ENCODE results near the gene TCF12. TPM values are rescaled to one million over a fixed set of nuclear protein-coding genes. Genes with fewer than 3 reads are reported as not detected.

The TCF12 gene
- total RNA-seq, 1 experiment from 2014 or later: 76.7 TPM

GRCh38 chr15:57167821-57168395 is 249.5 kb downstream of the TCF12 start:
- Histone ChIP-seq H2AK5ac (ENCODE audit: insufficient read length, low read length) (no peak overlapping the region), H3K9me3 (ENCODE audit: control insufficient read depth, low read depth, low read length) (no peaks in the 10 kb centered on the region), H3K4me1 (ENCODE audit: insufficient read depth, low read length) (no peaks in the 10 kb centered on the region), H3K9ac (ENCODE audit: extremely low read depth, insufficient read length, low read length) (no peak overlapping the region), H3K4me2 (ENCODE audit: insufficient read depth, insufficient read length, low read length) (no peak overlapping the region), H4K8ac (replicated peaks; ENCODE audit: insufficient read length, low read depth, low read length) (no peak overlapping the region), H3K23ac (ENCODE audit: insufficient read length, low read depth, low read length) (no peak overlapping the region), H2BK120ac (ENCODE audit: low read depth, low read length, poor library complexity, severe bottlenecking) (no peak overlapping the region), H4K5ac (ENCODE audit: insufficient read length, low read depth, low read length) (no peak overlapping the region), H3K14ac (ENCODE audit: insufficient read depth, low read length) (no peak overlapping the region), H2BK5ac (ENCODE audit: insufficient read length, low read length) (no peak overlapping the region), H3K23me2 (ENCODE audit: insufficient read length, low read depth, low read length, poor library complexity, severe bottlenecking) (no peaks in the 10 kb centered on the region), H4K20me1 (ENCODE audit: control insufficient read depth, insufficient read depth, insufficient read length) (no peaks in the 10 kb centered on the region), H2BK15ac (ENCODE audit: low read depth, low read length) (no peak overlapping the region), H3K27ac (ENCODE audit: insufficient read length, low read depth, low read length) (no peak overlapping the region), H2AFZ (ENCODE audit: low read length) (no peak overlapping the region), H3K79me2 (ENCODE audit: insufficient read depth, low read length) (no peaks in the 10 kb centered on the region), H3K4ac (ENCODE audit: low read depth, low read length) (no peak overlapping the region), H2BK12ac (ENCODE audit: insufficient read length, low read depth, low read length) (no peak overlapping the region), H3K79me1 (ENCODE audit: insufficient read depth, low read depth, low read length, poor library complexity, severe bottlenecking) (no peaks in the 10 kb centered on the region), H2BK20ac (ENCODE audit: low read depth, low read length, poor library complexity, severe bottlenecking) (no peak overlapping the region), H3K27me3 (ENCODE audit: insufficient read depth, low read length) (no peaks in the 10 kb centered on the region), H3K18ac (ENCODE audit: insufficient read length, low read depth, low read length) (no peak overlapping the region), H3T11ph (ENCODE audit: low read length) (no peak overlapping the region), H3K56ac (ENCODE audit: insufficient read length, low read depth, low read length) (no peak overlapping the region), H4K91ac (ENCODE audit: insufficient read length, low read depth, low read length) (no peak overlapping the region)
- H3K36me3 Mint-ChIP-seq (ENCODE audit: insufficient read depth in 1 of 3, low read depth in 3 of 3): peaks cover 3 to 17% (median 4%) of the 10 kb centered on the region in 3 experiments; a peak in 4 of 7 replicates
- H3K9me3 Mint-ChIP-seq: no peaks in the 10 kb centered on the region
- peaks cover 8 to 9% of the 10 kb centered on the region in 2 experiments for H3K4me1 Mint-ChIP-seq
- no peak overlapping the region for H3K4me3 Mint-ChIP-seq
- no peak for DNase-seq
- H3K27ac Mint-ChIP-seq: no peak overlapping the region; a peak in 1 of 7 replicates
- WGBS (ENCODE audit: extremely low coverage, insufficient read length, low lambda C conversion rate): no CpG with 5 or more reads among the region's 3 CpGs
- no peaks in the 10 kb centered on the region for H3K27me3 Mint-ChIP-seq (ENCODE audit: low read depth)
- TF ChIP-seq CTCF (conservative IDR thresholded peaks at IDR 0.05): no peak

Data from H9 (cell line).